Measurements from ENCODE around the gene PSMF1. TPM values are rescaled to one million over a fixed set of nuclear protein-coding genes. Genes with fewer than 3 reads are reported as not detected.

Gene PSMF1
- total and polyA plus RNA-seq, 9 of the 15 experiments (the other 6 are each of a cell fraction or from before 2014, with no cell fraction given) = 8.5 to 192 (median 33.2) TPM

GRCh38 chr20:1184638-1185315 is 66.4 kb downstream of the PSMF1 start, which contains the start of gene TMEM74B (continued):
- TF ChIP-seq ATF3 (IDR thresholded peaks at IDR 0.05) (no peak), ATF3 (CRISPR knock-in tag; conservative IDR thresholded peaks at IDR 0.05) (no peak), USF1 (CRISPR knock-in tag; IDR thresholded peaks at IDR 0.05) (no peak), CHD1 (IDR thresholded peaks at IDR 0.05; ENCODE audit: low read length) (peak; percentile 36), RBM22 (IDR thresholded peaks at IDR 0.05; ENCODE audit: low read depth, low read length, poor library complexity, severe bottlenecking) (no peak), ZNF212 (CRISPR knock-in tag; IDR thresholded peaks at IDR 0.05) (no peak), ETV6 (IDR thresholded peaks at IDR 0.05; ENCODE audit: borderline replicate concordance in 1 of 2, low read depth in 2 of 2, low read length in 1 of 2) (no peak), ETV6 (CRISPR knock-in tag; IDR thresholded peaks at IDR 0.05; ENCODE audit: borderline replicate concordance) (no peak), ZBTB2 (IDR thresholded peaks at IDR 0.05) (no peak), PHF8 (IDR thresholded peaks at IDR 0.05; ENCODE audit: borderline replicate concordance, low read length) (peak; percentile 57; the same call in 1 of the 2 replicates), CXXC5 (CRISPR knock-in tag; IDR thresholded peaks at IDR 0.05) (0 out of 2 replicates have a peak, but pooled peaks have one; percentile 27), MTA1 (IDR thresholded peaks at IDR 0.05; ENCODE audit: borderline replicate concordance) (no peak), SMAD3 (CRISPR knock-in tag; conservative IDR thresholded peaks at IDR 0.05) (no peak), BCLAF1 (IDR thresholded peaks at IDR 0.05; ENCODE audit: borderline replicate concordance in 1 of 2, control insufficient read depth in 1 of 2, low read depth in 2 of 2, low read length in 1 of 2) (no peak), BCOR (IDR thresholded peaks at IDR 0.05) (no peak), ZNF124 (CRISPR knock-in tag; IDR thresholded peaks at IDR 0.05) (no peak), TAF7 (tag; IDR thresholded peaks at IDR 0.05) (no peak)
- TF ChIP-seq, protein P1, sequence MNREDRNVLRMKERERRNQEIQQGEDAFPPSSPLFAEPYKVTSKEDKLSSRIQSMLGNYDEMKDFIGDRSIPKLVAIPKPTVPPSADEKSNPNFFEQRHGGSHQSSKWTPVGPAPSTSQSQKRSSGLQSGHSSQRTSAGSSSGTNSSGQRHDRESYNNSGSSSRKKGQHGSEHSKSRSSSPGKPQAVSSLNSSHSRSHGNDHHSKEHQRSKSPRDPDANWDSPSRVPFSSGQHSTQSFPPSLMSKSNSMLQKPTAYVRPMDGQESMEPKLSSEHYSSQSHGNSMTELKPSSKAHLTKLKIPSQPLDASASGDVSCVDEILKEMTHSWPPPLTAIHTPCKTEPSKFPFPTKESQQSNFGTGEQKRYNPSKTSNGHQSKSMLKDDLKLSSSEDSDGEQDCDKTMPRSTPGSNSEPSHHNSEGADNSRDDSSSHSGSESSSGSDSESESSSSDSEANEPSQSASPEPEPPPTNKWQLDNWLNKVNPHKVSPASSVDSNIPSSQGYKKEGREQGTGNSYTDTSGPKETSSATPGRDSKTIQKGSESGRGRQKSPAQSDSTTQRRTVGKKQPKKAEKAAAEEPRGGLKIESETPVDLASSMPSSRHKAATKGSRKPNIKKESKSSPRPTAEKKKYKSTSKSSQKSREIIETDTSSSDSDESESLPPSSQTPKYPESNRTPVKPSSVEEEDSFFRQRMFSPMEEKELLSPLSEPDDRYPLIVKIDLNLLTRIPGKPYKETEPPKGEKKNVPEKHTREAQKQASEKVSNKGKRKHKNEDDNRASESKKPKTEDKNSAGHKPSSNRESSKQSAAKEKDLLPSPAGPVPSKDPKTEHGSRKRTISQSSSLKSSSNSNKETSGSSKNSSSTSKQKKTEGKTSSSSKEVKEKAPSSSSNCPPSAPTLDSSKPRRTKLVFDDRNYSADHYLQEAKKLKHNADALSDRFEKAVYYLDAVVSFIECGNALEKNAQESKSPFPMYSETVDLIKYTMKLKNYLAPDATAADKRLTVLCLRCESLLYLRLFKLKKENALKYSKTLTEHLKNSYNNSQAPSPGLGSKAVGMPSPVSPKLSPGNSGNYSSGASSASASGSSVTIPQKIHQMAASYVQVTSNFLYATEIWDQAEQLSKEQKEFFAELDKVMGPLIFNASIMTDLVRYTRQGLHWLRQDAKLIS (CRISPR knock-in tag; IDR thresholded peaks at IDR 0.05) = no peak
